SW 1271 (cell line): ENCODE data around the gene SMIM9.

Source experiments
- DNase-seq, 2 experiments: peaks; one replicate each; lab custom pipeline; 2025; lab: John Stamatoyannopoulos, UW

SMIM9 gene

DNA sequence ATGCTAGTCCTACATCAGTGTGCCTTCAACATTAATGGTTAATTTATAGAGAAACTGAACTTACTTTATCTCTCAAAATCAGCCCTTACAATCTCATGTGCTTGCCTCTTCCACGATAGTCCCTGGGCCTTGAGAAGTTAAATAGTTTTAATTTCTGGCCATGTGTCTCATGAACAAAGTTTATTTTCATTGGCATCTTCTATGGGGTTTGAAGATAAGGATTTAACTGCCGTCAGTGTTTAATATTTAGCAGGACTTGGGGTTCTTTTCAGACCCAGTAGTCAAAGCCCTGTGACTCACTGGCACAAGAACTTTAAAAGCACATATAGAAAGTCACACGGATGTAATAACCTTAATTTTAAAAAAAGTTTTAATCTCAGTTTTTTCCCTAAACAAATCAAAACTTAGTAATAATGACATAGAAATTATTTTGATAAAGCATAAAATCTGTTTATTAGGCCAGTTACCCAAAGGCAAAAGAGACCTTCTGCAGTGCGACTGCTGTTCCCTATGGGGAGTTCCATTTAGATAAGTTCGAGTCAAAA, 19.1 kb downstream of the SMIM9 start:
- no peak for DNase-seq

GRCh38 chrX:154813801-154814200, 20.7 kb downstream of the SMIM9 start:
- DNase-seq: no peak

DNA sequence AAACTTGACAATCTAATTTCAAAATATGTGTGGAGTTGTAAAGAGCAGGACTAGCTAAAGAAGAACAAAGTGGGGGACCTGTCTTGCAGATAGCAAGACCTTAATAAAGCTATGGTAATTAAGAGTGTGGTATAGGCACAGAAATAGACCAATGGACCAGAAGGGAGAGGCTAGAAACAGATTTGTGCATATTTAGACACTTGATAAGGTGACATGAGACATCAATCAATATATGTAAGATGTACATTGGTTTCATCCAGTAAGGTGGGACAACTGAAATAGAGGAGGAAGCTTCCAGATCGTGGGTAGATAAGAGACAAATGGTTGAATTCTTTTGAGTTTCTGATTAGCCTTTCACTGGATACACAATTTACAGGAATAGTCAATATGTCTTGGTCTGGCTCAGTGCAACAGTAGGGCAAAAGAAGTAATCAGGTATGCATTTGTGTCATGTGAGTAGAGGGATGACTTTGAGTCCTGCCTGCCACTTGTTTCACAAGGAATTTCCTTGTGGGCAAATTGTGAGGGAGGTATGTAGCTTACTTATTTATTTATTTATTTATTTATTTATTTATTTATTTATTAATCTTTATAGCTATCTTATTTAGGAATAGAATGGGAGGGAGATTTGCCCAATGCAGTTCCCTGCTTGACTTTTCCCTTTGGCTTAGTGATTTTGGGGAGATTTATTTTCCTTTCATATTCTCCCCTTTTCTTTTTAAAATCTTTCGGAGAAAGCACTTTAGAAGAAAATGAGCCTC, 21.9 kb downstream of the SMIM9 start:
- DNase-seq: no peak

DNA sequence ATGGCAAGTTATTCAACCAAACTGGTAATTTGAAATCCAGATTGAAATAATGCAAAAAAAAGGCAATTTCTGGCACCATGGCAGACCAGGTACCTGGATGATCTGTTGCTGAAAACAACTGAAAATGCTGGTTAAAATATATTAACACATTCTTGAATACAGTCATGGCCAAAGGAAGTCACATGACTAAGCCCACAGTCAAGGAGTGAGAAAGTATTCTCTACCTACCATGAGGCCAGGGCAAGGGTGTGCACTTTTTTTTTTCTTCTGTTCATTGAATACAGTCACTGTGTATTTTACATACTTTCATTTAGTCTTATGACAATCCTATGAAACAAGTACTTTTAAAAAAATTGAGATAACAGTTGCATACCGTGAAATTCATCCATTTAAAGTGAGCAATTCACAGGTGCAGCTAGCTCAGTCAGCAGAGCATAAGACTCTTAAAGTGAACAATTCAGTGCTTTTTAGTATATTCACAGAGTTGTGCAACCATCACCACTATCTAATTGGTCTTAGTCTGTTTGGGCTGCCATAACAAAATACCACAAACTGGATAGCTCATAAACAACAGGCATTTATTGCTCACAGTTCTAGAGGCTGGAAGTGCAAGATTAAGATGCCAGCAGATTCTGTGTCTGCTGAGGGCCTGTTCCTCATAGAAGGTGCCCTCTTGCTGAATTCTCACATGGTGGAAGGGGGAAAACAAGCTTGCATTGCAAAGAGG, 24.4 kb downstream of the SMIM9 start:
- no peak for DNase-seq

GRCh38 chrX:154806837-154807501, 27.5 kb downstream of the SMIM9 start:
- DNase-seq: no peak

GRCh38 chrX:154805696-154806091, 28.8 kb downstream of the SMIM9 start:
- DNase-seq: no peak

DNA sequence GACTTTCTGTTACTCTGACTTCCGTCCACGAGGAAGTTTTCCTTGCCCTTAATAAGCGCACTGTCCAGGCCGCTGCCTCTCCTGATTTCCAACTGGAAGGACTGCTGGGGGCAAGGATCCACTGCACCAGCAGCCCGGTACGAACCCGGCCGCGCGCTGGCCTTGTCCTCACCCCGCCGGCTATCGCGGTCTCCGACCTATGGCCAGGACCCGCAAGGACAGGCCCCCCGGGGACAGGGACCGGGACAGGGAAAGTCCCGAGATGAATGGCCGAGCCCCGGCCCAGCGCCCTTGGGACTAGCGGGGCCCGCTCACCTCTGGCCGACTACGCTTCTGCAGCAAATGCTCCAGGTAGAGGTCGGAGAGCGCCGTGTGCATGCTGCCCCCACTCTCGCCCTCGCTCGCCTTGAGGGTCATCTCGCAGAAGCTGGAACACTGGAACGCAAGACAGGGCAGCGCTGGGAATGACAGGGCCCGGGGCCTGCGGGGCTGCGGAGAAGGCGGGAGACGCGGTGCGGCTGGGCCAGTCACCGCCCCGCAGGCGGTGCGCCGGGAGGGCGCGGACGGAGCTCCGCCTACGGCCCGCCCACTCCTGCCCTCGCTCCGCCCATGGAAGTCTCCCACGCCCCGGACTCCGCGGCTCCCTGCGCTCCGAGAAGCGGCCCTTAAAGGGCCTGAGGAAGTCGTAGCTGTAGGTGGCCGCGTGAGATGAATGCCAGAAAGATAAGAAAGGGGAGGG, 29.3 kb downstream of the SMIM9 start, which contains the start of gene MPP1:
MPP1 (minus strand) TSS at position 529 of the 739 bp plus-strand sequence; CDS start at position 417, 112 bp downstream.
- DNase-seq: peak in 1 of 2 experiments; percentile 61

- no peak for DNase-seq
Measured at GRCh38 chrX:154804261-154804956, 30.1 kb downstream of the SMIM9 start.

GRCh38 chrX:154802947-154803346, 31.5 kb downstream of the SMIM9 start:
- no peak for DNase-seq

DNA sequence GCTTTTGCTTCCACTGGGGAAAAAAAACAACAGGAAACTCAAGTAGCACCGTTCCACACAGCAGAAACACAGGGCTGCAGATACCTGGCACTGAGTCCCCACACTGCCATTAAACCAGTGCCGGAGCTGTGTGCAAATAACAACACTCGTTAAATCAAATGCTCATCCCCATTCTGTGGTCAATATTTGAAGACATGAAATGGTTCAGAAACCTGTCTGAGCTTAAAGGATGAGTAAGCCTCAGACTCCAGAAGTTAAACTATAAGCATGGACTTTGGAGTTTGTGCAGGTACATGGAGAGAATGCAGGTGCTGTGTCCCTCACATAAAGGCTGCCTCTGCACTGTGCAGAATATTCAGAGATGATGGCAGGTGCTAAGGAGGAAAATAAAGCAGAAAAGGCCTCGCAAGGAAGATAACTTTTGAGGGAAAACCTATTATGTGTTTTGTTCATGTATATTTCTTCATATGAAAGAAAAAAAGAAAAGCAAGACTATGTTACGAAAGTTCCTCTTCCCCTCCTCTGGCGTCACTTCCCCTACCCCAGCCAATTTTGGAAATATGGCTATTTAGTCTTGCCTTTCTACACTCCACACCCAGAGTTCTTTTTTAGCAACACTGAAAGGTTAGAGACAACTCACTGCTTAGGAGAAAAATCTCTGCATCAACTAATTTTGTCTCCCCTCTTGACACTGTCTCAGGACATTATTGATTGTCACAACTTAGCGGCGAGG, 33.8 kb downstream of the SMIM9 start:
- DNase-seq: no peak

- DNase-seq: no peak
Measured at GRCh38 chrX:154799556-154800348, 34.7 kb downstream of the SMIM9 start.

DNA sequence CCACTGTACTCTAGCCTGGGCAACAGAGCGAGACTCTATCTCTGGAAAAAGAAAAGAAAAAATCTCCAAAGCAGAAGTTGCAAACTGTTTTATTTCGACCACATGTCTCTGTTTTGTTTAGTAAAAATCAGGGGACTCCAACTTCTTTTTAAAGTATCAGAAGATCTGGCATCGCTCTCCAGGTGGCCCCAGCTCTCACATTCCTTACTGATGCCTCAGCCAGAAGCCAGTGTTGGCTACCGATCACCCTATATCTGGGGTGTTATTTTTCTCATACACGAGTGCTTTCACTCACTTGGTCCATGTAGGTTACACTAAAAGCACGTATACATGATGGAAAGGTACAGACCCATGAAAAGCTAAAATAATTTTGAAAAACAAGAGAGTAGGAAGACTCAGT, 37.5 kb downstream of the SMIM9 start:
- no peak for DNase-seq

DNA sequence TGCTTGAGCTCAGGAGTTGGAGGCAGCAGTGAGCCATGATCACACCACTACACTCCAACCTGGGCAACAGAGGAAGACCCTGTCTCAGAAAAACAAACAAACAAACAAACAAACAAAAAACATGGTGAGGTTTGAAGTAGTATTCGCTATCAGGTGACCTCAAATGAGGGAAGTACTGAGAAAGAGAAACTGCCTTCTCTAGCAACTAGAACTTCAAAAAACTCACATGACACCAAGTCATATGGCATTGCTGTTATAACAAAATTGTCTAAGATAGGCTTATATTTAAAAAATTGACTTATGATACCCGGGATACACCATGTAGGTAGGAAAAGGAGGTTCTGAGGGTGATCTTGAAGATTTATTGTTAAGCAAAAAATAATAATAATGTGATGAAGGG, 39.4 kb downstream of the SMIM9 start:
- DNase-seq: no peak

DNA sequence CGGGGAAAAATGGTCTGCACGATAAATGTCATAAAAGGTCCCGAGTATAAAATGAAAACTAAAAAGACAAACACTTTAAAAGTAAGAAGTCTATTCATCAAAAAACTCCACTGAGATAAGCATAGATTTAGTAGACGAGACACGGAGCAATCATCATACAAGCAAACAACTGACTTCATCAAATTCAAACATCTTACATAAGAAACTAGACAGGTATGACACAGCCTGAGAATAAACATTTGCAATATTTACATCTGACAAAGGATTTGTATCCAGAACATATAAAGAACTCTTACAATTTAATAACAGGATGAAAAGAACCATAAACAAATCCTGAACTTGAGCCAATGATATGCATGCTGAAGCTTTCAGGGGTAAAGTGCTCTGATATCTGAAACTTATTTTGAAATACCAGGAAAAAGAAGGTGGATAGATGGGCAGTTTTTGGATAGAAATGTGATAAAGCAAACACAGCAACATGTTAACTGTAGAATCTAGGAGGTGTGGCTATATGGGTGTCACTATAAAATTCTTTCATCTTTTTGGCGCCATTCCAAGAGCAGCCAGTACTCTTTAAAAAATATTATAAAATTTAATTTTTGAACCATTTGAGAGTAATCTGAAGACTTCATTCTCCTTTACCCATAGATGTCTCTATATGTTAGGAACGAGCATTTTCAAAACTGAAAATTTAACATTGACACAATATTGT, 41.2 kb downstream of the SMIM9 start:
- no peak for DNase-seq

DNA sequence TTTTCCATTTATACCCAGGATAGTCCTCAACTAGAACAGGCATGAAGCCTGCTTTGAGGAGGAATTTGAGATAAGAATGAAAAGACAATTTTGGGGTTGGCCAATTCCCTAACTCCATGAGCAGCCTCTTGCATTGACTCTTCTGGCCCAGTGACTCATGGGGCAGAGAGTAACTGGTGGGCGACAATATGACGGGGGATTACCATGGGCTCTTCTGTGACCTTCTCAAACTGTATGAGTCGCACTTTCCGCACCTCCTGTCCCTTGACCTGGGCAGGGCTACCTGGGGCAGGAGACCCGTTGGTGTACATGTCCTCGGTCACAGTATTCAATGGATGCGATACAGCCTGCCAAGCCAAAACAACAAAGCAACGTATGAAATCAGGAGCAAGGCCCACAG, 42.5 kb downstream of the SMIM9 start:
- no peak for DNase-seq

DNA sequence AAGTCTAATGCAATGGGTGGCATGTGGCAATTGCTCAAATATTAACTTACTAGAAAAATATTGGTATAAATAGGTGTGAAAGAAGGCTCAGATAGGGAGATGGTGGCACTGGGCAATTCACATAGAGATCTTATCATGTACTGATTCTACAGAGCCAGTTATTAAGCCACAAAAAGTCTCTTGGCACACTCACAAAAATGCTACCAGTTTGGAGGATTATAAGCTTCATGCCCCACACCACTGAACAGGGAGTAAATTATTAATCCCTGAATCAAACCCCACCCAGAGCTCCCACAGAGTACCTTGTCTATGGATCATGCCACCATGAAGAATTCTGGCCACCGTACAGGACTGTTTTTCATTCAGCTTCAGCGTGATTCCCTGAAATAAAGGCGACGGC, 43.0 kb downstream of the SMIM9 start:
- DNase-seq: no peak

DNA sequence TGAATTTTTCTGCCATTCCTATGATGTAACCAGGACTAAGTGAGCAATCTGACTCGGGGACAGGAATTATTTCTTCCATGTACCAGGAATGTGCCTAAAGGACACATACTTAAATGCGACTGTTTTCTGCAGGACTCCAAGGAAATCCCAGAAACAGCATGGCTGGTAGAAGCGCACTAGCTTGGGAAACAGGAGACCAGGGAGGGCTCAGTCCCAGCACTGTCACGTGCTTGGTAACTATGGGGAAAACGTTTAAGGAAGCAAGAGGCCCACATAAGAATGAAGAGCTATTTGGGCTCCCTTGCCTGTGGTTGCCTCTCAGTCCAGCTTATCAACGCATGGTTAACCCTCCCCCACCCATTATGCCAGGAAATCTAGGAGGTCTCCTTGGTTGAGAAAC, 48.7 kb downstream of the SMIM9 start:
- no peak for DNase-seq

DNA sequence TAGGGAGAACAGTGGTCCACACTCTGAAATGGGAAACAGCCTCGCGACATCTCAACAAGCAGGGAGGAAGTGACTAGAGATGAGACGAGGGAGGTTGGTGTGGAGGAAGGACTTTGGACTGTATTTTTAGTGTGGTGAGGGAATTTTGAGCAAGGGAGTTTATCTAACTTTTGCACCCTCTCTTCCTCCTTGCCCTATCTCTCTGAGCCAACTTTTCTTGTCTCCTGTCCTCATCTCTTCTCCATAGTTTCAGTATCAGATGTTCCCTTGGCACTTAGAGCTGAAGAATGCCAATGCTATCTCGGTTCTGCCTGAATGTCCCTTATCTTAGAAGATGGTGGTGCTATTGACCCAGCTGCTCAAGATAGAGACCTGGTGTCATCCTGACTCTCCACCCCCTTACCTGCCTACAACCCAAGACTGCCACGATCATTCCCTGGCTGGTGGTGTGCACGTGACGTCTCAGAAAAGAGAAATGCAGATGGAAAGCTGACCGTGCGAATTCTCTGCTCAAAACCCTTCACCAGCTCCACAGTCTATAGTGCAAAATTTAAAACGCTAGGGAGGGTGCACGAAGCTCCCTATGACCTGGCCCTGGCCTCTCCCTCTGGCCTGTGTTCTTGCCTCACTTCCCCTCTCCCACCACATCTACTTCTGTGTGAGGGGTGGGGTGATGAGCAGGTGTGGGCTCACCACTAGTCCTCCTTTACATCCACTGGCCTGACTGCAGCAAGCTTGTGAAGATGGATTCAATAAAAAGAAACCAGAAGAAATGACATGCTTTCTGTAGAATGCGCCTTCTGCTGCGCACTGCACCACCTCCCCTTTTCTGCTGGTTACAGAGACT, 50.1 kb downstream of the SMIM9 start:
- no peak for DNase-seq
